Activated naive CD8-positive, alpha-beta T cell treated with anti-CD3 and anti-CD28 coated beads, Interleukin-2, amount 10 ng/mL, durations not matched to agents 7 days and 5 days (primary cell): ENCODE results near the gene FFAR3. TPM values are rescaled to one million over a fixed set of nuclear protein-coding genes. Genes with fewer than 3 reads are reported as not detected.
A peak's percentile ranks its signal among the peaks of the same experiment; 100 is the strongest.

ENCODE experiments used
- ATAC-seq: fragments of 150-1000 bp; cut with Tn5 transposase; one replicate; pipeline ENCODE4 v1.10.0; 2021; ENCODE audit warnings: low read depth, moderate library complexity
- POLR2A ChIA-PET: fragments of 350-600 bp; sonication (Branson Sonifier 250); formaldehyde crosslinking; loops from one replicate; lab custom pipeline; 2021; ENCODE audit warnings: antibody characterized with exemption; lab: Charles Lee
- DNase-seq: peaks from one replicate; pipeline ENCODE4 v3.0.0; 2021
- H3K27ac Mint-ChIP-seq: one replicate; pipeline ENCODE4 v1.8.0; 2022; ENCODE audit warnings: mild to moderate bottlenecking, mixed read lengths
- H3K27me3 Mint-ChIP-seq: one replicate; pipeline ENCODE4 v1.8.0; 2022; ENCODE audit warnings: mild to moderate bottlenecking, moderate library complexity, mixed read lengths
- H3K36me3 Mint-ChIP-seq: one replicate; pipeline ENCODE4 v1.8.0; 2021; ENCODE audit warnings: mild to moderate bottlenecking, mixed read lengths
- H3K4me1 Mint-ChIP-seq: one replicate; pipeline ENCODE4 v1.8.0; 2021; ENCODE audit warnings: mixed read lengths
- H3K4me3 Mint-ChIP-seq: one replicate; pipeline ENCODE4 v1.8.0; 2022; ENCODE audit warnings: mild to moderate bottlenecking, moderate library complexity, mixed read lengths
- H3K9me3 Mint-ChIP-seq: one replicate; pipeline ENCODE4 v1.8.0; 2021; ENCODE audit warnings: mixed read lengths
- total RNA-seq, 2 experiments: library from RNA; stranded (reverse); gene quantifications; one replicate each; pipeline ENCODE4 v1.2.3, GENCODE V29; 2021

FFAR3 gene
- total RNA-seq, result not detected

- H3K27me3 Mint-ChIP-seq, result peaks cover 10% of the 10 kb centered on the region
- peak; percentile 67 for ATAC-seq
- H3K9me3 Mint-ChIP-seq, result no peaks in the 10 kb centered on the region
- DNase-seq, result no peak
- H3K4me3 Mint-ChIP-seq, result peak within 1 kb of the TSS; percentile 51
- POLR2A ChIA-PET, result no interaction called here
- H3K4me1 Mint-ChIP-seq, result peaks cover 9% of the 10 kb centered on the region
- H3K27ac Mint-ChIP-seq, result peak within 1 kb of the TSS; percentile 75
- no peaks in the 10 kb centered on the region for H3K36me3 Mint-ChIP-seq
Measured at GRCh38 chr19:35357867-35358573, at the start of gene FFAR3. Gene FFAR3 (plus strand): TSS chr19:35358460. CDS start chr19:35358891, 431 bp downstream.

- no peak overlapping the region for H3K4me3 Mint-ChIP-seq
- ATAC-seq (no peak), DNase-seq (no peak)
- POLR2A ChIA-PET, result no interaction called here
- H3K27me3 Mint-ChIP-seq, result peaks cover 5% of the 10 kb centered on the region
- H3K4me1 Mint-ChIP-seq, result no peaks in the 10 kb centered on the region
- no peaks in the 10 kb centered on the region for H3K9me3 Mint-ChIP-seq
- no peak overlapping the region for H3K27ac Mint-ChIP-seq
- H3K36me3 Mint-ChIP-seq, result no peaks in the 10 kb centered on the region
Measured at GRCh38 chr19:35308910-35309309, 49.4 kb upstream of the FFAR3 start.

- no peaks in the 10 kb centered on the region for H3K36me3 Mint-ChIP-seq
- H3K4me3 Mint-ChIP-seq, result no peak overlapping the region
- ATAC-seq (no peak), DNase-seq (no peak)
- POLR2A ChIA-PET, result no interaction called here
- peaks cover 5% of the 10 kb centered on the region for H3K27me3 Mint-ChIP-seq
- H3K4me1 Mint-ChIP-seq, result no peaks in the 10 kb centered on the region
- no peak overlapping the region for H3K27ac Mint-ChIP-seq
- H3K9me3 Mint-ChIP-seq, result no peaks in the 10 kb centered on the region
Measured at GRCh38 chr19:35309481-35310279, 48.6 kb upstream of the FFAR3 start.

- no peaks in the 10 kb centered on the region for H3K4me1 Mint-ChIP-seq
- no peak overlapping the region for H3K4me3 Mint-ChIP-seq
- H3K9me3 Mint-ChIP-seq, result no peaks in the 10 kb centered on the region
- ATAC-seq (no peak), DNase-seq (no peak)
- no peak overlapping the region for H3K27ac Mint-ChIP-seq
- POLR2A ChIA-PET, result no interaction called here
- no peaks in the 10 kb centered on the region for H3K36me3 Mint-ChIP-seq
- H3K27me3 Mint-ChIP-seq, result peaks cover 5% of the 10 kb centered on the region
Measured at GRCh38 chr19:35310331-35310730, 47.9 kb upstream of the FFAR3 start.

- H3K9me3 Mint-ChIP-seq, result no peaks in the 10 kb centered on the region
- H3K4me3 Mint-ChIP-seq, result no peak overlapping the region
- no peaks in the 10 kb centered on the region for H3K36me3 Mint-ChIP-seq
- ATAC-seq (no peak), DNase-seq (no peak)
- peaks cover 5% of the 10 kb centered on the region for H3K27me3 Mint-ChIP-seq
- H3K4me1 Mint-ChIP-seq, result no peaks in the 10 kb centered on the region
- POLR2A ChIA-PET, result no interaction called here
- H3K27ac Mint-ChIP-seq, result no peak overlapping the region
Measured at GRCh38 chr19:35310811-35311465, 47.3 kb upstream of the FFAR3 start.

GRCh38 chr19:35311901-35312665 is 46.2 kb upstream of the FFAR3 start:
- peaks cover 5% of the 10 kb centered on the region for H3K27me3 Mint-ChIP-seq
- H3K36me3 Mint-ChIP-seq, result no peaks in the 10 kb centered on the region
- no peak overlapping the region for H3K27ac Mint-ChIP-seq
- H3K9me3 Mint-ChIP-seq, result no peaks in the 10 kb centered on the region
- ATAC-seq (no peak), DNase-seq (no peak)
- no peak overlapping the region for H3K4me3 Mint-ChIP-seq
- POLR2A ChIA-PET, result no interaction called here
- H3K4me1 Mint-ChIP-seq, result no peaks in the 10 kb centered on the region

GRCh38 chr19:35313587-35313986 is 44.7 kb upstream of the FFAR3 start:
- DNase-seq (no peak), ATAC-seq (no peak)
- POLR2A ChIA-PET, result interaction anchor here (1.0 kb wide), 1 partner anchor 103 kb away, joined by 3 read pairs; no protein-coding TSS in a partner anchor
- H3K27ac Mint-ChIP-seq, result no peak overlapping the region
- no peak overlapping the region for H3K4me3 Mint-ChIP-seq
- H3K9me3 Mint-ChIP-seq, result no peaks in the 10 kb centered on the region
- peaks cover 5% of the 10 kb centered on the region for H3K27me3 Mint-ChIP-seq
- H3K36me3 Mint-ChIP-seq, result no peaks in the 10 kb centered on the region
- H3K4me1 Mint-ChIP-seq, result peaks cover 2% of the 10 kb centered on the region

GRCh38 chr19:35314031-35314430 is 44.2 kb upstream of the FFAR3 start:
- ATAC-seq (no peak), DNase-seq (no peak)
- no peaks in the 10 kb centered on the region for H3K36me3 Mint-ChIP-seq
- H3K27ac Mint-ChIP-seq, result no peak overlapping the region
- H3K4me3 Mint-ChIP-seq, result no peak overlapping the region
- POLR2A ChIA-PET, result interaction anchor here (1.0 kb wide), 1 partner anchor 104 kb away, joined by 3 read pairs; no protein-coding TSS in a partner anchor
- H3K27me3 Mint-ChIP-seq, result peaks cover under 1% of the 10 kb centered on the region
- peaks cover 7% of the 10 kb centered on the region for H3K4me1 Mint-ChIP-seq
- no peaks in the 10 kb centered on the region for H3K9me3 Mint-ChIP-seq

- DNase-seq, result no peak
- Mint-ChIP-seq H3K27me3 (no peaks in the 10 kb centered on the region), H3K27ac (no peak overlapping the region), H3K4me3 (no peak overlapping the region), H3K9me3 (no peaks in the 10 kb centered on the region), H3K36me3 (no peaks in the 10 kb centered on the region), H3K4me1 (peaks cover 7% of the 10 kb centered on the region)
- POLR2A ChIA-PET, result no interaction called here
- no peak for ATAC-seq
Measured at GRCh38 chr19:35314858-35315470, 43.3 kb upstream of the FFAR3 start.

- no peak overlapping the region for H3K27ac Mint-ChIP-seq
- peaks cover 7% of the 10 kb centered on the region for H3K4me1 Mint-ChIP-seq
- POLR2A ChIA-PET, result no interaction called here
- H3K4me3 Mint-ChIP-seq, result no peak overlapping the region
- ATAC-seq (no peak), DNase-seq (no peak)
- no peaks in the 10 kb centered on the region for H3K27me3 Mint-ChIP-seq
- H3K9me3 Mint-ChIP-seq, result no peaks in the 10 kb centered on the region
- H3K36me3 Mint-ChIP-seq, result no peaks in the 10 kb centered on the region
Measured at GRCh38 chr19:35315883-35316282, 42.4 kb upstream of the FFAR3 start.

GRCh38 chr19:35316560-35316959 is 41.7 kb upstream of the FFAR3 start:
- H3K27me3 Mint-ChIP-seq, result peaks cover 4% of the 10 kb centered on the region
- H3K4me1 Mint-ChIP-seq, result peaks cover 7% of the 10 kb centered on the region
- H3K9me3 Mint-ChIP-seq, result no peaks in the 10 kb centered on the region
- H3K27ac Mint-ChIP-seq, result no peak overlapping the region
- H3K36me3 Mint-ChIP-seq, result no peaks in the 10 kb centered on the region
- H3K4me3 Mint-ChIP-seq, result no peak overlapping the region
- POLR2A ChIA-PET, result no interaction called here
- DNase-seq (no peak), ATAC-seq (no peak)

- POLR2A ChIA-PET, result no interaction called here
- peaks cover 2% of the 10 kb centered on the region for H3K36me3 Mint-ChIP-seq
- H3K4me3 Mint-ChIP-seq, result no peak overlapping the region
- peaks cover 7% of the 10 kb centered on the region for H3K4me1 Mint-ChIP-seq
- peaks cover 6% of the 10 kb centered on the region for H3K27me3 Mint-ChIP-seq
- no peak overlapping the region for H3K27ac Mint-ChIP-seq
- no peak for ATAC-seq
- peaks cover 2% of the 10 kb centered on the region for H3K9me3 Mint-ChIP-seq
- no peak for DNase-seq
Measured at GRCh38 chr19:35317464-35318043, 40.7 kb upstream of the FFAR3 start.
